Fibroblast of lung (primary cell): ENCODE results near the gene PDE3B.

Experiments
- CTCF ChIP-seq, 2 donors: IDR thresholded peaks in 1 of 2; conservative IDR thresholded peaks in 1 of 2; 1 replicate in 1 of 2; 2 replicates in 1 of 2; pipeline ENCODE4 v1.5.1; 2011 to 2012; ENCODE audit warnings: low read length in 2 of 2, control low read depth in 1 of 2, inconsistent platforms in 1 of 2, low read depth in 1 of 2, mild to moderate bottlenecking in 1 of 2
- EZH2 ChIP-seq: IDR thresholded peaks from 2 replicates; pipeline ENCODE4 v1.5.1; 2012; ENCODE audit warnings: low read length, control low read depth, mild to moderate bottlenecking; ENCODE audit errors: missing control alignments

- peak in 1 of 2 donors; percentile 54 for TF ChIP-seq CTCF (conservative IDR thresholded peaks at IDR 0.05 in 1 of 2, IDR thresholded peaks at IDR 0.05 in 1 of 2; ENCODE audit: low read depth in 1 of 2, low read length in 2 of 2)
- TF ChIP-seq EZH2, result no peak
Measured at GRCh38 chr11:14789879-14790484, 146.4 kb downstream of the PDE3B start.
